ENCODE results near the gene CHAF1B.

CHAF1B gene

DNA sequence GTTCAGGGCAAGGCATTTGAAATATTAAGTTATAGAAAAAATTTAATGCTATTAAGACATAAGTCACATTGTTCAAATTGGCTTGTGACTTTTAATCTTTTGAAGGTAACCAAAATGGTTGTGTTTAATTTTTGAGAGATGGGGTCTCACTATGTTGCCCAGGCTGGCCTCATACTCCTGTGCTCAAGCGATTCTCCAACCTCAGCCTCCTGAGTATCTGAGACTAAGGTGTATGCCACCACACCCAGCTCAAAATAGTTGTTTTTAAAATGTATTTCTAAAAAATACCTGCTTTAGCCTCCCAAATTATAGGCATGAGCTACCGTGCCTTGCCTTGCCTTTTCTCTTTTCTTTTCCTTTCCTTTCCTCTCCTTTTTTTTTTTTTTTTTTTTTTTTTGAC, 26.0 kb upstream of the CHAF1B start:
- intact Hi-C loops (cut with DNase I; ENCODE audit: low total_unique reads) = no loop called here
- Histone ChIP-seq H3K4me3 (no peak overlapping the region), H3K9me3 (no peaks in the 10 kb centered on the region), H3K36me3 (peaks cover 77 to 92% (median 88%) of the 10 kb centered on the region in 3 donors), H3K27me3 (no peaks in the 10 kb centered on the region), H3K4me1 (no peaks in the 10 kb centered on the region), H3K27ac (no peak overlapping the region)
- TF ChIP-seq, protein P1, sequence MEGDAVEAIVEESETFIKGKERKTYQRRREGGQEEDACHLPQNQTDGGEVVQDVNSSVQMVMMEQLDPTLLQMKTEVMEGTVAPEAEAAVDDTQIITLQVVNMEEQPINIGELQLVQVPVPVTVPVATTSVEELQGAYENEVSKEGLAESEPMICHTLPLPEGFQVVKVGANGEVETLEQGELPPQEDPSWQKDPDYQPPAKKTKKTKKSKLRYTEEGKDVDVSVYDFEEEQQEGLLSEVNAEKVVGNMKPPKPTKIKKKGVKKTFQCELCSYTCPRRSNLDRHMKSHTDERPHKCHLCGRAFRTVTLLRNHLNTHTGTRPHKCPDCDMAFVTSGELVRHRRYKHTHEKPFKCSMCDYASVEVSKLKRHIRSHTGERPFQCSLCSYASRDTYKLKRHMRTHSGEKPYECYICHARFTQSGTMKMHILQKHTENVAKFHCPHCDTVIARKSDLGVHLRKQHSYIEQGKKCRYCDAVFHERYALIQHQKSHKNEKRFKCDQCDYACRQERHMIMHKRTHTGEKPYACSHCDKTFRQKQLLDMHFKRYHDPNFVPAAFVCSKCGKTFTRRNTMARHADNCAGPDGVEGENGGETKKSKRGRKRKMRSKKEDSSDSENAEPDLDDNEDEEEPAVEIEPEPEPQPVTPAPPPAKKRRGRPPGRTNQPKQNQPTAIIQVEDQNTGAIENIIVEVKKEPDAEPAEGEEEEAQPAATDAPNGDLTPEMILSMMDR (IDR thresholded peaks at IDR 0.05) = no peak
- DNase-seq = no peak

DNA sequence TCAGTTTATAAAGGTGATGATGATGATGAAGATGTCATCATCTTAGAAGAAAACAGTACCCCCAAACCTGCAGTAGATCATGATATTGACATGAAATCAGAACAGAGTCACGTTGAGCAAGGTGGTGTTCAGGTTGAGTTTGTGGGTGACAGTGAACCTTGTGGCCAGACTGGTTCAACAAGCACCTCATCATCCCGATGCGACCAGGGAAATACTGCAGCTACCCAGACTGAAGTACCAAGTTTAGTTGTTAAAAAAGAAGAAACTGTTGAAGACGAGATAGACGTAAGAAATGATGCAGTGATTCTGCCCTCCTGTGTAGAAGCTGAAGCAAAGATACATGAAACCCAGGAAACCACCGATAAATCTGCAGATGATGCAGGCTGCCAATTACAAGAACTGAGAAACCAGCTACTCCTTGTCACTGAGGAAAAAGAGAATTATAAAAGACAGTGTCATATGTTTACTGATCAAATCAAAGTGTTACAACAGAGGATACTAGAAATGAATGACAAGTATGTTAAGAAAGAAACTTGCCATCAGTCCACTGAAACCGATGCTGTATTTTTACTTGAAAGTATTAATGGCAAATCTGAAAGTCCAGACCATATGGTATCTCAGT, 16.0 kb upstream of the CHAF1B start:
- H3K27ac ChIP-seq = no peak overlapping the region

DNA sequence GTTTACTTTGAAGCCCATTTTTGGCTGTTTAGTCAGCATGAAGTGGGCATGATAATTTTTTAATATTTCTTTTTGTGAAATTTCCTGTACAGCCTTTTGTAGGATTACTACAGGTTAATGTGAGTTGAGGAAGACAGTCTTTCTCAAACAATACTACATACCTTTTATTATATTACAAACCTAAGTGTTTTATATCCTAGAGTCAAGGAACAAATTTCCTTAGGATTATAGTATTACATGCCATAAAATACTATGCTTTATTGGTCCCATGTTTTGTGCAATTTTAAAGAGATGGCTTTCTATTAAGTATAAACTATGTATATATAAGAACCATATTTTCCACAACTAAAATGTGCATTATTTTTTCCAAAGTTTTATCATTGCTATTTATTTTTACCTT, 9.2 kb upstream of the CHAF1B start:
- Histone ChIP-seq H3K27ac (no peak overlapping the region), H3K9me3 (no peaks in the 10 kb centered on the region), H3K27me3 (no peaks in the 10 kb centered on the region), H3K4me1 (no peaks in the 10 kb centered on the region), H3K4me3 (no peak overlapping the region), H3K36me3 (peaks cover 39 to 66% (median 62%) of the 10 kb centered on the region in 3 donors)
- intact Hi-C loops (cut with DNase I; ENCODE audit: low total_unique reads) = no loop called here
- no peak for DNase-seq
- TF ChIP-seq, protein P1 (IDR thresholded peaks at IDR 0.05) = no peak

More for the DNA sequence above, 16.0 kb upstream of the CHAF1B start:
- H3K9me3 ChIP-seq = no peaks in the 10 kb centered on the region
- no peaks in the 10 kb centered on the region for H3K27me3 ChIP-seq
- no peaks in the 10 kb centered on the region for H3K4me1 ChIP-seq
- H3K36me3 ChIP-seq = peaks cover 89 to 98% (median 94%) of the 10 kb centered on the region in 3 donors
- DNase-seq = no peak
- no peak overlapping the region for H3K4me3 ChIP-seq
- intact Hi-C loops (cut with DNase I; ENCODE audit: low total_unique reads) = no loop called here
- TF ChIP-seq, protein P1 (IDR thresholded peaks at IDR 0.05) = no peak

DNA sequence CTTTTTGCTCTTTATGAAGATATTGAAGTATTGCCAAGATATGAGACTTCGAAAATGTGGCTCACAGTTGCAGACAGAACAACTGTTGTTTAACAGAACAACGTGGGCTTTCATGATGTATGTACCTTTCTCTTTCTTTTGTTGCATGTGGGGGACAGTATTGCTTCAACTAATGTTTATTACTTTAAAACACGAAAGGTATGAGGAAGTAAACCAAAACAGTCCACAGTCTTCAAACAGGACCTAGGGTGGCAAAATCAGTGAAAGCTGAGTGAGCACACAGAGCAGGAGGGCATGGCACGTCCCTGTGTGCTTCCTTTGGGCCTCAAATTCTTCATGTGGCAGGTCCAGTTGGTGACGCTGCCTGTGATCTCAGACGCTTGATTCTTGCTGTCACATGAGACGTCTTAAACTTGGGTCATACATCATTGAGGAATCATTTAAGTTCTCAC, 7.8 kb upstream of the CHAF1B start:
- TF ChIP-seq, protein P1 (IDR thresholded peaks at IDR 0.05) = no peak
- Histone ChIP-seq H3K9me3 (no peaks in the 10 kb centered on the region), H3K4me3 (no peak overlapping the region), H3K27ac (no peak overlapping the region), H3K4me1 (no peaks in the 10 kb centered on the region), H3K36me3 (peaks cover 32 to 51% (median 51%) of the 10 kb centered on the region in 3 donors), H3K27me3 (no peaks in the 10 kb centered on the region)
- intact Hi-C loops (cut with DNase I; ENCODE audit: low total_unique reads) = no loop called here
- no peak for DNase-seq

DNA sequence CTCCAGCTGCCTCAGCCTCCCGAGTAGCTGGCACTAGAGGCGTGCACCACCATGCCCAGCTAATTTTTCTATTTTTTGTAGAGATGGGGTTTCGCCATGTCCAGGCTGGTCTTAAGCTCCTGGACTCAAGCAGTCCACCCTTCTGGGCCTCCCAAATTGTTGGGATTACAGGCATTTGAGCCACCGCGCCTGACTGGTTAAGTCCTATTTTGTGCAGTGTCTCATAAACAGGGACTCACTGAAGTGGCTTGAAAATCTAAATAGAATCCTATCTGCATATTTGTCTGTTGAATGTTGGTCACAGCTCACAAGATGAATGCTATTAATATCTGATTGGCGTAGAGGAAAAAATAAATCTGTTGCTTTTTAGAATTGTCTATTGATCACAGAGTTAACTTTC, 5.9 kb upstream of the CHAF1B start:
- Histone ChIP-seq H3K4me3 (no peak overlapping the region), H3K27me3 (no peaks in the 10 kb centered on the region), H3K9me3 (no peaks in the 10 kb centered on the region), H3K36me3 (peaks cover 15 to 33% (median 32%) of the 10 kb centered on the region in 3 donors), H3K4me1 (no peaks in the 10 kb centered on the region), H3K27ac (no peak overlapping the region)
- no peak for DNase-seq
- intact Hi-C loops (cut with DNase I; ENCODE audit: low total_unique reads) = no loop called here
- TF ChIP-seq, protein P1 (IDR thresholded peaks at IDR 0.05) = no peak
